DND-41 (cell line): ENCODE results near the gene IL7R.

Source experiments
- ATAC-seq: fragments of 200-7000 bp; cut with Tn5 transposase; 3 replicates; pipeline ENCODE4 v1.9.1; 2021; ENCODE audit warnings: low read depth; ENCODE audit not compliant: insufficient read depth
- DNase-seq: peaks from one replicate; pipeline ENCODE4 v3.0.0-alpha.2; 2020
- H2AFZ ChIP-seq: 2 replicates; pipeline ENCODE4 v1.6.0; 2012; ENCODE audit warnings: low read depth, low read length
- H3K27ac ChIP-seq: 2 replicates; pipeline ENCODE4 v1.5.1; 2012; ENCODE audit warnings: low read length, inconsistent platforms
- H3K27me3 ChIP-seq: fragments of 200-600 bp; sonication (generic); 2 replicates; pipeline ENCODE4 v1.6.0; 2012; ENCODE audit warnings: low read length, mild to moderate bottlenecking, inconsistent platforms; ENCODE audit not compliant: insufficient read depth, poor library complexity
- H3K36me3 ChIP-seq: 2 replicates; pipeline ENCODE4 v1.5.1; 2012; ENCODE audit warnings: low read length, inconsistent platforms; ENCODE audit not compliant: insufficient read depth
- H3K4me1 ChIP-seq: 2 replicates; pipeline ENCODE4 v1.5.1; 2012; ENCODE audit warnings: mild to moderate bottlenecking, low read length; ENCODE audit not compliant: insufficient read depth
- H3K4me2 ChIP-seq: 2 replicates; pipeline ENCODE4 v1.6.0; 2012; ENCODE audit warnings: mild to moderate bottlenecking, moderate library complexity, low read length, inconsistent platforms; ENCODE audit not compliant: insufficient read depth
- H3K4me3 ChIP-seq, 2 experiments: fragments of 200-600 bp in 1 of 2; shearing (Covaris generic) in 1 of 2; 2 replicates each; pipeline ENCODE4 v1.5.1; 2012 to 2016; ENCODE audit warnings: inconsistent platforms in 2 of 2, low read length in 2 of 2, mild to moderate bottlenecking in 2 of 2, low read depth in 1 of 2, moderate library complexity in 1 of 2
- H3K79me2 ChIP-seq: 2 replicates; pipeline ENCODE4 v1.6.0; 2012; ENCODE audit warnings: low read length, inconsistent platforms; ENCODE audit not compliant: insufficient read depth
- H3K9ac ChIP-seq: 2 replicates; pipeline ENCODE4 v1.6.0; 2012; ENCODE audit warnings: low read depth, mild to moderate bottlenecking, inconsistent platforms, low read length, moderate library complexity
- H3K9me3 ChIP-seq: 2 replicates; pipeline ENCODE4 v1.5.1; 2012; ENCODE audit warnings: low read length, moderate library complexity, mild to moderate bottlenecking, inconsistent platforms; ENCODE audit not compliant: insufficient read depth, severe bottlenecking
- H4K20me1 ChIP-seq: 2 replicates; pipeline ENCODE4 v1.6.0; 2012; ENCODE audit warnings: low read length; ENCODE audit not compliant: insufficient read depth
- EZH2 ChIP-seq: IDR thresholded peaks from 3 replicates; pipeline ENCODE4 v1.6.1; 2012; ENCODE audit warnings: borderline replicate concordance, low read depth, mild to moderate bottlenecking, moderate library complexity, low read length, inconsistent platforms; ENCODE audit not compliant: severe bottlenecking
- TF ChIP-seq, protein P1 (sequence below): IDR thresholded peaks from 2 replicates; pipeline ENCODE4 v1.5.1; 2012; ENCODE audit warnings: borderline replicate concordance, low read length, moderate library complexity, mild to moderate bottlenecking; ENCODE audit not compliant: poor library complexity, severe bottlenecking; ENCODE audit errors: extremely low read depth

The IL7R gene

GRCh38 chr5:35869685-35870277, 13.1 kb downstream of the IL7R start:
- no peak for DNase-seq
- Histone ChIP-seq H3K4me2 (no peak overlapping the region), H3K79me2 (peaks cover 98% of the 10 kb centered on the region), H3K36me3 (peaks cover 99% of the 10 kb centered on the region), H3K27me3 (no peaks in the 10 kb centered on the region), H2AFZ (no peak overlapping the region), H3K9me3 (no peaks in the 10 kb centered on the region), H3K27ac (peak overlapping the region; percentile 60), H3K4me3 (no peak overlapping the region), H3K9ac (no peak overlapping the region; the same call in 1 of the 2 replicates), H4K20me1 (peaks cover 2% of the 10 kb centered on the region; the same call in 1 of the 2 replicates), H3K4me1 (peaks cover 94% of the 10 kb centered on the region)
- peak; percentile 4; the same call in 1 of the 3 replicates for ATAC-seq
- TF ChIP-seq, protein P1, sequence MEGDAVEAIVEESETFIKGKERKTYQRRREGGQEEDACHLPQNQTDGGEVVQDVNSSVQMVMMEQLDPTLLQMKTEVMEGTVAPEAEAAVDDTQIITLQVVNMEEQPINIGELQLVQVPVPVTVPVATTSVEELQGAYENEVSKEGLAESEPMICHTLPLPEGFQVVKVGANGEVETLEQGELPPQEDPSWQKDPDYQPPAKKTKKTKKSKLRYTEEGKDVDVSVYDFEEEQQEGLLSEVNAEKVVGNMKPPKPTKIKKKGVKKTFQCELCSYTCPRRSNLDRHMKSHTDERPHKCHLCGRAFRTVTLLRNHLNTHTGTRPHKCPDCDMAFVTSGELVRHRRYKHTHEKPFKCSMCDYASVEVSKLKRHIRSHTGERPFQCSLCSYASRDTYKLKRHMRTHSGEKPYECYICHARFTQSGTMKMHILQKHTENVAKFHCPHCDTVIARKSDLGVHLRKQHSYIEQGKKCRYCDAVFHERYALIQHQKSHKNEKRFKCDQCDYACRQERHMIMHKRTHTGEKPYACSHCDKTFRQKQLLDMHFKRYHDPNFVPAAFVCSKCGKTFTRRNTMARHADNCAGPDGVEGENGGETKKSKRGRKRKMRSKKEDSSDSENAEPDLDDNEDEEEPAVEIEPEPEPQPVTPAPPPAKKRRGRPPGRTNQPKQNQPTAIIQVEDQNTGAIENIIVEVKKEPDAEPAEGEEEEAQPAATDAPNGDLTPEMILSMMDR, result no peak
- no peak for TF ChIP-seq EZH2

GRCh38 chr5:35870605-35871004, 13.9 kb downstream of the IL7R start:
- no peak for DNase-seq
- H4K20me1 ChIP-seq, result peaks cover 2% of the 10 kb centered on the region; the same call in 1 of the 2 replicates
- H2AFZ ChIP-seq, result no peak overlapping the region
- peak overlapping the region; percentile 60 for H3K27ac ChIP-seq
- H3K9me3 ChIP-seq, result no peaks in the 10 kb centered on the region
- peaks cover 99% of the 10 kb centered on the region for H3K4me1 ChIP-seq
- no peak overlapping the region for H3K4me3 ChIP-seq
- no peak overlapping the region for H3K4me2 ChIP-seq
- TF ChIP-seq, protein P1, result no peak
- TF ChIP-seq EZH2, result no peak
- peaks cover 98% of the 10 kb centered on the region for H3K79me2 ChIP-seq
- ATAC-seq, result peak; percentile 31
- H3K27me3 ChIP-seq, result no peaks in the 10 kb centered on the region
- no peak overlapping the region; the same call in 1 of the 2 replicates for H3K9ac ChIP-seq
- H3K36me3 ChIP-seq, result peaks cover 100% of the 10 kb centered on the region

GRCh38 chr5:35876454-35876853, 19.8 kb downstream of the IL7R start:
- peak overlapping the region; percentile 96 for H3K27ac ChIP-seq
- peaks cover 99% of the 10 kb centered on the region for H3K4me1 ChIP-seq
- H3K9ac ChIP-seq, result peak overlapping the region; percentile 8; the same call in 1 of the 2 replicates
- H3K4me3 ChIP-seq, result no peak overlapping the region
- no peaks in the 10 kb centered on the region for H3K9me3 ChIP-seq
- no peak overlapping the region for H2AFZ ChIP-seq
- no peaks in the 10 kb centered on the region for H3K27me3 ChIP-seq
- H3K36me3 ChIP-seq, result peaks cover 81% of the 10 kb centered on the region
- ATAC-seq (no peak), DNase-seq (no peak)
- peaks cover 77% of the 10 kb centered on the region for H3K79me2 ChIP-seq
- TF ChIP-seq, protein P1, result no peak
- no peak for TF ChIP-seq EZH2
- H3K4me2 ChIP-seq, result 0 out of 2 replicates have a peak overlapping the region, but pooled peaks have one; percentile 30
- no peaks in the 10 kb centered on the region for H4K20me1 ChIP-seq
